ENCODE results near the gene CFAP54.

- TF ChIP-seq, protein P1, sequence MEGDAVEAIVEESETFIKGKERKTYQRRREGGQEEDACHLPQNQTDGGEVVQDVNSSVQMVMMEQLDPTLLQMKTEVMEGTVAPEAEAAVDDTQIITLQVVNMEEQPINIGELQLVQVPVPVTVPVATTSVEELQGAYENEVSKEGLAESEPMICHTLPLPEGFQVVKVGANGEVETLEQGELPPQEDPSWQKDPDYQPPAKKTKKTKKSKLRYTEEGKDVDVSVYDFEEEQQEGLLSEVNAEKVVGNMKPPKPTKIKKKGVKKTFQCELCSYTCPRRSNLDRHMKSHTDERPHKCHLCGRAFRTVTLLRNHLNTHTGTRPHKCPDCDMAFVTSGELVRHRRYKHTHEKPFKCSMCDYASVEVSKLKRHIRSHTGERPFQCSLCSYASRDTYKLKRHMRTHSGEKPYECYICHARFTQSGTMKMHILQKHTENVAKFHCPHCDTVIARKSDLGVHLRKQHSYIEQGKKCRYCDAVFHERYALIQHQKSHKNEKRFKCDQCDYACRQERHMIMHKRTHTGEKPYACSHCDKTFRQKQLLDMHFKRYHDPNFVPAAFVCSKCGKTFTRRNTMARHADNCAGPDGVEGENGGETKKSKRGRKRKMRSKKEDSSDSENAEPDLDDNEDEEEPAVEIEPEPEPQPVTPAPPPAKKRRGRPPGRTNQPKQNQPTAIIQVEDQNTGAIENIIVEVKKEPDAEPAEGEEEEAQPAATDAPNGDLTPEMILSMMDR (IDR thresholded peaks at IDR 0.05) = no peak
- no peak for TF ChIP-seq SIN3A (IDR thresholded peaks at IDR 0.05; ENCODE audit: borderline replicate concordance, insufficient read depth, low read depth, low read length)
Observed at GRCh38 chr12:96752211-96752610, 262.8 kb downstream of the CFAP54 start.
